Subcutaneous abdominal adipose tissue (tissue), 5 donors: Measurements from ENCODE around the gene MAP3K19.

Experiments used
- H3K27ac ChIP-seq: one replicate; pipeline ENCODE4 v1.7.0; 2013; ENCODE audit warnings: low read depth, mild to moderate bottlenecking, inconsistent platforms, low read length, moderate library complexity
- H3K27me3 ChIP-seq, 5 donors: one replicate each; pipeline ENCODE4 v1.7.0; 2013; ENCODE audit warnings: low read length in 5 of 5, inconsistent platforms in 1 of 5; ENCODE audit not compliant: control insufficient read depth in 5 of 5, insufficient read depth in 4 of 5
- H3K36me3 ChIP-seq, 5 donors: one replicate each; pipeline ENCODE4 v1.7.0; 2013; ENCODE audit warnings: low read length in 5 of 5; ENCODE audit not compliant: control insufficient read depth in 5 of 5, insufficient read depth in 5 of 5
- H3K4me1 ChIP-seq, 5 donors: one replicate each; pipeline ENCODE4 v1.7.0; 2013; ENCODE audit warnings: low read length in 5 of 5, mild to moderate bottlenecking in 3 of 5, moderate library complexity in 1 of 5; ENCODE audit not compliant: control insufficient read depth in 5 of 5, insufficient read depth in 5 of 5
- H3K4me3 ChIP-seq, 5 donors: one replicate each; pipeline ENCODE4 v1.7.0; 2013; ENCODE audit warnings: low read length in 5 of 5, low read depth in 1 of 5
- H3K9ac ChIP-seq, 5 donors: one replicate each; pipeline ENCODE4 v1.7.0; 2013; ENCODE audit warnings: low read length in 5 of 5, mild to moderate bottlenecking in 4 of 5, moderate library complexity in 3 of 5
- H3K9me3 ChIP-seq, 5 donors: one replicate each; pipeline ENCODE4 v1.7.0; 2013; ENCODE audit warnings: low read length in 5 of 5; ENCODE audit not compliant: control insufficient read depth in 5 of 5
- donor health status: healthy.
- donor health status: healthy.
- donor health status: healthy.
- donor health status: healthy.
- donor health status: healthy.

The MAP3K19 gene

DNA sequence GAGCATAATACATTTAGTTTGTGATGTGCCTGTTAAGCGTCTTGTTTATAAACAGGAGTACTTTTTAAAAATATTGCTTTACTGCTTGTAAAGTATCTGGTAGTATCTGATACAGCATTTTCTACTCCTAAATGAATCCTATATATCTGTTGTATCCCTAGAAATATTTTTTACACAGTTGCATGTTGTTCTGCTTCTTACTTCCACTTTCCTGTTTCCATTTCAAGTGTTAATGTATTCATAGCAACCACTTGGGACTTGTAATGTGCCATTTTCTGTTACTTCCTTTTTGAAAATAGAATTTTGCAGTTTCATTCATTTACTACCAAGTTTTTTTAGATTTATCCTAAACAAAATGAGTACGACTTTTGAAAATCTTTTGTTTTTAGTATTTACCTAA lies 103.7 kb downstream of the MAP3K19 start:
- H3K27ac ChIP-seq = no peak overlapping the region

DNA sequence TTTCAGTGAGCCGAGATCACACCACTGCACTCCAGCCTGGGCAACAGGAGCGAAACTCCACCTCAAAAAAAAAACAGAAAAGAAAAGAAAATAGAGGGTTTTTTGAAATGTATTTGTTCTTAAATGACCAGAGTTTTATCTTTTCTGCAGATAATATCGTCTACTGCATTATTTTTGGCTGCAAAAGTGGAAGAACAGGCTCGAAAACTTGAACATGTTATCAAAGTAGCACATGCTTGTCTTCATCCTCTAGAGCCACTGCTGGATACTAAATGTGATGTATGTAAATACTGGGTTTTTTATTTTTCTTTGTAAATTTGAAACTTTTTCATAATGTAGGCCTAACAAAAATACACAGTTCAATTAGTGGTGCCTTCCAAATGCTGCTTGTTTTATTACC lies 110.6 kb downstream of the MAP3K19 start:
- peaks cover 18 to 29% (median 21%) of the 10 kb centered on the region in 5 donors for H3K36me3 ChIP-seq
- H3K9me3 ChIP-seq = no peaks in the 10 kb centered on the region
- H3K9ac ChIP-seq = no peak overlapping the region
- H3K27me3 ChIP-seq = no peaks in the 10 kb centered on the region
- peaks cover 0 to 31% (median 25%) of the 10 kb centered on the region in 5 donors for H3K4me1 ChIP-seq
- H3K4me3 ChIP-seq = no peak overlapping the region
- H3K27ac ChIP-seq = no peak overlapping the region

More for the DNA sequence above, 103.7 kb downstream of the MAP3K19 start:
- H3K9ac ChIP-seq = no peak overlapping the region
- H3K4me3 ChIP-seq = no peak overlapping the region
- H3K27me3 ChIP-seq = no peaks in the 10 kb centered on the region
- H3K36me3 ChIP-seq = peaks cover 29 to 46% (median 39%) of the 10 kb centered on the region in 5 donors
- no peaks in the 10 kb centered on the region for H3K9me3 ChIP-seq
- H3K4me1 ChIP-seq = peaks cover 0 to 4% (median 0%) of the 10 kb centered on the region in 5 donors

DNA sequence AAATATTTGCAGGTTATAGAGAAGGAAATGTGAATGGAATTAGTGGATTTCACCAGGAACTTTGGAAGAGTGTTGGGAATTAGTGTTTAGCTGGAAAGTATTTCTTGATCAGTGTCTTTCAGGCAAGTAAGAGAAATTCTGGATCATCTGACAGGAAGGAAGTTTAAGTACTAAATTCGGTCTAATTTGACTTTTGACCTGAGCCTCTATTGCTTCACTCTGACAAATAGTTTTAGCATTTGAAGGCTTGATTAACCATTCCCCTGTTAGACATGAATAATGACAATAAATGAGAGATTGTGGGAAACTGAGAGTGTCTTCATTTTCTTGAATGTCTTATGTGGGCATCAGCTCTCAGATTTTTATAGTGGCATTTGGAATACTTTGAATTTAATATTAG lies 112.6 kb downstream of the MAP3K19 start:
- H3K27ac ChIP-seq = no peak overlapping the region
- peaks cover 0 to 33% (median 27%) of the 10 kb centered on the region in 5 donors for H3K4me1 ChIP-seq

DNA sequence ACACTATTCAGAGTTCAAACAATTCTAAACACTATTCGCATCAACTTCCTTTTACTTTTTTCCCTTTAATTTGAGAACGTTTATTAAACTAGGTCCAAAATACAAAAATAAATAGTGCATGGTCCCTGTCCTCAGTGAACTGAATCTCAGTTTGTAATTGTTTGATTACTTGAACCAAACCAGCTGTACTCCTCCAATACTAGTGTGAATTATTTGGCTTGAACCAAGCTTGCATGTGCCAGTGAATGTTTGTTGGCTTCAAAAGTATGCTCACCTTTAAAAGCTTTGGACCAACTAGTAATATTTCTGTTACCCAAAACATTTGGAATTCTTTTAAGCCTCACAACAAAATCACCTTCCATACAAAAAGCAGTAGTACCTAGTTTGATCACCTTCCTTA lies 113.1 kb downstream of the MAP3K19 start:
- Histone ChIP-seq H3K27me3 (no peaks in the 10 kb centered on the region), H3K9me3 (no peaks in the 10 kb centered on the region), H3K36me3 (peaks cover 2 to 15% (median 5%) of the 10 kb centered on the region in 5 donors), H3K4me1 (peaks cover 0 to 33% (median 27%) of the 10 kb centered on the region in 5 donors), H3K27ac (no peak overlapping the region), H3K9ac (no peak overlapping the region), H3K4me3 (no peak overlapping the region)

More for the DNA sequence above, 112.6 kb downstream of the MAP3K19 start:
- no peaks in the 10 kb centered on the region for H3K9me3 ChIP-seq
- peak overlapping the region in 1 of 5 donors; percentile 40 for H3K9ac ChIP-seq
- H3K36me3 ChIP-seq = peaks cover 4 to 16% (median 6%) of the 10 kb centered on the region in 5 donors
- no peak overlapping the region for H3K4me3 ChIP-seq
- no peaks in the 10 kb centered on the region for H3K27me3 ChIP-seq

DNA sequence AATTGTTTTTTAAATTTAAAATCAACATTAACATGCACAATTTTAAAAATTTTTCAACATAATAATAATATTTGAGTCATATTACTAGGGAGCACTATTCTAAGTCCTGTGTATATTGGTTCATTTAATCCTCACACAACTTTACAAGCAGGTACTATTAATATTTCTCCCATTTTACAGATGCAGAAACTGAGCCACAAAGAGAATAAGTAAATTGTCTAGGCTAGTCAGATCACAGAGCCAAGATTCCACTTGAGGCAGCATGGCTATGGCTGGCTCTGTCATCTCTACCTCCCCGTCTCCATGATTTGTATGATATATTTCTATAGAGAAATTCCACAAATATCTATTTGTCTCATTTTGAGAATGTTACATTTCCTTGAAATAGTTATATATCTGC lies 113.5 kb downstream of the MAP3K19 start:
- H3K9me3 ChIP-seq = no peaks in the 10 kb centered on the region
- H3K27ac ChIP-seq = no peak overlapping the region
- no peak overlapping the region for H3K4me3 ChIP-seq
- H3K9ac ChIP-seq = no peak overlapping the region
- peaks cover 0 to 33% (median 28%) of the 10 kb centered on the region in 5 donors for H3K4me1 ChIP-seq
- no peaks in the 10 kb centered on the region for H3K27me3 ChIP-seq
- H3K36me3 ChIP-seq = peaks cover 1 to 11% (median 4%) of the 10 kb centered on the region in 5 donors

DNA sequence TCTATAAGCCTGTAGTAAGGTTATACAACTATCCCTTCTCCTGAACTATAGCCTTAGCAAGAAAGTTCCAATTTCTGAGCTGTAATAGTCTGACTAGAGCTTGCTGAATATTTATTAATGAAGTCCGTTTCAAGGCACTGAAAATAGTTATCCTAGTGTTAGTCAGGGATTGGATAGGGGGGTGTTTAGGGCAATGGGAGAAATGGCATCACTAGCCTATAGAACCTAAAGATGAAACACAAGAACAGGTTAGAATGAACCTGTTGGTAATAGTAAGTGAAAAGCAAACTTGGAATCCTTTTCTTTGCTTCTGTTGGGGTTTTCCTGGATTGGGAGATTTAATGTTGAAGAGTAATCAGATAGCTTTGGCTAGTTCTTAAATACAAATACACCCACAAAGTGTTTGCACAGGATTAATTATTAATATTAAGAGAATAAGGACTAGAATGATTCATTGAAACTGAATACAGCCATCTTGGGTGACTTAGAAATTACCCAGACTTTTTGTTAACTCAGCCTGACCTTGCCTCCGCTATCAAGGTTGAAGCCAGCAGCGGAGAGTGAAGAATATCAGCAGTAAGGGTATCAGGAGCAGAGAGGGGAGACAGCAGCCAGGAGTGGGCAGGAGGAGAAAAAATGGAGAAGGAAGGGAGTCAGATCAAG lies 114.3 kb downstream of the MAP3K19 start:
- H3K4me1 ChIP-seq = peaks cover 0 to 33% (median 28%) of the 10 kb centered on the region in 5 donors
- peaks cover 0 to 6% (median 2%) of the 10 kb centered on the region in 5 donors for H3K36me3 ChIP-seq
- H3K4me3 ChIP-seq = no peak overlapping the region
- H3K27me3 ChIP-seq = no peaks in the 10 kb centered on the region
- no peaks in the 10 kb centered on the region for H3K9me3 ChIP-seq
- H3K27ac ChIP-seq = no peak overlapping the region
- H3K9ac ChIP-seq = peak overlapping the region in 1 of 5 donors; percentile 7

DNA sequence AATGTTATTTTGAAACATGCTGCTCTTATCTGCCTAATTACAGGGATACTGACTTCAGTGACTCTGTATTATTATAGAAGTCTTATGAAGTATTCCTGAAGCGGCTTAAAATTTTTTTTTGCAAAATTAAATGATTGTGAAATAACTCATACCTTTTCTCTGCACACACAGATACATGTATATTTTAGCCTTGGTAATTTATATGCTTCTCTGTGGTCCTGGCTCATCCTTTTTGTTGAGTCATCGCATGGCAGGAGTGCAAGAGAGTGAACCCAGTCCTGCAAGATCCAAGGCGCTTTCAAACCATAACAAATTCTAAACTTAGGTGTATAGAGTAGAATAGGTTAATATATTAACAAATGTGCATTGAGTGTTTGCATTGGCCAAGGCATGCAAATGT lies 120.1 kb downstream of the MAP3K19 start:
- no peak overlapping the region for H3K4me3 ChIP-seq
- peaks cover 0 to 8% (median 0%) of the 10 kb centered on the region in 5 donors for H3K36me3 ChIP-seq
- no peak overlapping the region for H3K27ac ChIP-seq
- no peaks in the 10 kb centered on the region for H3K9me3 ChIP-seq
- no peaks in the 10 kb centered on the region for H3K27me3 ChIP-seq
- no peak overlapping the region for H3K9ac ChIP-seq
- peaks cover 2 to 39% (median 34%) of the 10 kb centered on the region in 5 donors for H3K4me1 ChIP-seq

DNA sequence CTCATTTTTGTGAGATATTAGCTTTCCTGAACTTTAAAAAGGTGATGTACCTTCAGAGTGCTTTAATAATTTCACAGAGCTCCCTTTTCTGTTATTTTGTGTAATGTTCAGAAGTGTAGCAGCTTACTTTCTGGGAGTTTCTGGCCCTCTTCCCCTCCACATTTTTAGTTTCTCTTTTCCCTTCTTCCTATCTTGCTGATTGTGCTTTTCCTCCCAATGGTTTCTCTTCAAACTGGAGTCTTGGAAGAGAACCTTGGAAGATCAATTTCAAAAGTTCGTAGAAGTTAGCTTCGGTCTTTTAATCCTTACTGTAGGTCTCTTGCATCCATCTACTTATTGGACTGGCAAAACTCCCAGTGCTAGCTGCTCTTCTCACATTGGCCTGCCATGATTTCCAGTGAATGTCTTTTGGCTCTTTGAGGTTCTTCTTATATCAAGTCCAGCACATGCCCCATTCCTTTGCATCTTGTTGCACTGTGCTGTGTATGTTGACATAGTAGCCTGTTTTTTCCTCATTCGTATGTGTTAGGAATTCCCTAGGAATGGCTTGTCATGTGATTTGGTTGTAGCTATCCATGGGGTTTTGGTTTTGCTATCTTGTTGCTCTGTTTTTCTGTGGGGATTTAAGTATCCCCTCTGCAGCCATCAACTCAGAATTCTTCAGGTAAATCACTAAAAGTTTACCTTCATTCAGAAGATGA lies 120.9 kb downstream of the MAP3K19 start:
- Histone ChIP-seq H3K9ac (no peak overlapping the region), H3K27me3 (no peaks in the 10 kb centered on the region), H3K4me1 (peaks cover 2 to 47% (median 32%) of the 10 kb centered on the region in 5 donors), H3K9me3 (no peaks in the 10 kb centered on the region), H3K36me3 (peaks cover 0 to 8% (median 0%) of the 10 kb centered on the region in 5 donors), H3K4me3 (peak overlapping the region in 1 of 5 donors; percentile 15), H3K27ac (no peak overlapping the region)

DNA sequence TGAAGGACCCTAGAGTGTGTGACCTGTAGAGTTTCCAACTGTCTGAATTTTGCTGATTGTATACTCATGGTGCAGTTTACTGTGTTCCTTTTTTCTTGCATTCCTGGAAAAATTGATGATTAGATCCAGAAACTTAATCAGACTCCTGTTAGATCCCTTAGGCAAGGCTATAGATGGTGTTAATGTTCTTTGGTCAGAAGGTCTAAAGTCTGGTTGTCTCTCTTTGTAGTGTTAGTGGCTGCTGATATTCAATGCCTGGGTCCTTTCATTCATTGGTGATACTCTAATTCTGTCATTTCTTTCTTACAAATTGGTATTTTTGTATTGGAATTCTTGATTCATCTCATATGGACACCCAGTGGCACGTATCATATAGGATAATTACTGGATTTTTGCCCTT lies 122.3 kb downstream of the MAP3K19 start:
- Histone ChIP-seq H3K4me3 (no peak overlapping the region), H3K9ac (no peak overlapping the region), H3K4me1 (peaks cover 2 to 59% (median 44%) of the 10 kb centered on the region in 5 donors), H3K27ac (no peak overlapping the region), H3K36me3 (peaks cover 0 to 8% (median 0%) of the 10 kb centered on the region in 5 donors), H3K27me3 (no peaks in the 10 kb centered on the region), H3K9me3 (no peaks in the 10 kb centered on the region)
